ENCODE results near the gene SRGAP2B.
"Not testable (repeated sequence)": the region's sequence is repeated elsewhere in the genome, so short reads cannot be mapped to it uniquely, and the experiment has no call there.

The SRGAP2B gene

GRCh38 chr1:144889450-144890115 lies 205.5 kb downstream of the SRGAP2B start:
- DNase-seq: not testable (repeated sequence)

- DNase-seq: not testable (repeated sequence)
Measured at GRCh38 chr1:144883022-144883421, 212.1 kb downstream of the SRGAP2B start.

GRCh38 chr1:144882343-144882742 lies 212.8 kb downstream of the SRGAP2B start:
- DNase-seq: not testable (repeated sequence)

- DNase-seq: not testable (repeated sequence)
Measured at GRCh38 chr1:144858607-144859006, 236.5 kb downstream of the SRGAP2B start.
